Fibroblast of the conjunctiva (primary cell): ENCODE results near the gene VWA5B1.
"Not testable (repeated sequence)": the region's sequence is repeated elsewhere in the genome, so short reads cannot be mapped to it uniquely, and the experiment has no call there.

ENCODE experiments used
- DNase-seq: peaks from one replicate; pipeline ENCODE4 v3.0.0-alpha.2; 2010; ENCODE audit warnings: low read depth

The VWA5B1 gene

DNA sequence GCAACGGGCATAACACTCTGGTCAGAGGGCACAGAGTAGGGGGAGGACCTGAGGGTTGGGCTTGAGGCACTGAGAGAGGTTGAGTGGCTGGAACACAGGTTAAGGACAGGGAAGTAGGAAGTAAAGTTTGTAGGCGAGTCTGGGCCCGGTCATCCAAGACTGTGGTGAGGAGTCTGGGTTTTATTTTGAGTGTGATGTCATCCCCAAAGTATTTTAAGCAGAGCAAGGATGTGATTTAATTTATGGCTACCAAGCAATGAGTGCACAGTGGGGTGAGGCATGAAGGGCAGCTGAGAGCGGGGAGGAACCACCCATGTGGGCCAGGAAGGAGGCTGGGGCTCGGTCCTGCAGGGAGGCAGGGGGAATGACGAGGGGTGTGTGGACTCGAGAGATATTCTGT lies 11.2 kb upstream of the VWA5B1 start:
- no peak for DNase-seq

DNA sequence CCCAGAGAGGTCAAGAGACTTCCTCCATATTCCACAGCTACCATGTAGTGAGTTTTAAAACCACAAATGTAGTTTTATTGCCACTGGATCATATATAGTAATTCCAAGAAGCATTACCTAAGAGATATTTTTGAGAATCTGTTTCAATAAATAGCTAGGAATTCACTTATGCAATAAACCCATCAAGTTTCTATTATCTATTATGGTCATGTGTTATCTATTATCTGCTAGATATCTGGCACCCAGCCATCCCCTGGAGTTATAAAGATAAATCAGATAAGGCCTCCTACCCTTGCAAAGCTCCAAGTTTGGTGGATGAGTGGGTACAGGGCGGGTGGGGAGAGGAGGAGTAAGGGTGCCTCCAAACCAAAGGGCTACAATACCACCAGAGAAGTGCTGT lies 10.3 kb upstream of the VWA5B1 start:
- no peak for DNase-seq

DNA sequence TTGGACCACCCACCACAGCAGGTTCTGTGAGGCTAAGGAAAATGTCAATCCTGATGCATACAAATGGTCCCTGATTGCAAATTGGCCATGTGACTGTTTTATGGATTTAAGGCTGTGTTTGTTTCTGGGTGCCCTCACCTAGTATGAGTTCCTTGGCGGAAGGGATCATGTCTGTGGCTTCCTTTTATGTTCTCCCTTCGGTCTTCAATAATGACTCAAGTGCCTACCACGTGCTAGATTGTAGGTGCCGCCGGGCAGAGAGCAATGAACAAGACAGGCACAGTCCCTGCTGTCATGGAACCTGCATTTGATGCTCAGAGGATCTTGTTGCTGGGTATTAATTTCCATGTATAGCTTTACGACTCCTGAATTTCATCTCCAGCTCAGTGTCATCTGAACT lies 9.8 kb upstream of the VWA5B1 start:
- DNase-seq, result no peak

- no peak for DNase-seq
Observed at GRCh38 chr1:20281801-20282200, 8.9 kb upstream of the VWA5B1 start.

- no peak for DNase-seq
Observed at GRCh38 chr1:20282533-20282932, 8.1 kb upstream of the VWA5B1 start.

- DNase-seq, result no peak
Observed at GRCh38 chr1:20284046-20284445, 6.6 kb upstream of the VWA5B1 start.

GRCh38 chr1:20284625-20285024 lies 6.0 kb upstream of the VWA5B1 start:
- no peak for DNase-seq

DNA sequence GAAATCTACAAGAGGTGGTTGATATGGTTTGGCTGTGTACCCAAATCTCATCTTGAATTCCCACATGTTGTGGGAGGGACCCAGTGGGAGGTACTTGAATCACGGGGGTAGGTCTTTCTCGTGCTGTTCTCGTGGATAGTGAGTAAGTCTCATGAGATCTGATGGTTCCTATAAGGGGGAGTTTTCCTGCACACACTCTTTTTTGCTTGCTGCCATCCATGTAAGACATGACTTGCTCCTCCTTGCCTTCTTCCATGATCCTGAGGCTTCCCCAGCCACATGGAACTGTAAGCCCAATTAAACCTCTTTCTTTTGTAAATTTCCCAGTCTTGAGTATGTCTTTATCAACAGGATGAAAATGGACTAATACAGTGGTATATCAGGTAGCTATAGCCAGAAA lies 5.2 kb upstream of the VWA5B1 start:
- no peak for DNase-seq

DNA sequence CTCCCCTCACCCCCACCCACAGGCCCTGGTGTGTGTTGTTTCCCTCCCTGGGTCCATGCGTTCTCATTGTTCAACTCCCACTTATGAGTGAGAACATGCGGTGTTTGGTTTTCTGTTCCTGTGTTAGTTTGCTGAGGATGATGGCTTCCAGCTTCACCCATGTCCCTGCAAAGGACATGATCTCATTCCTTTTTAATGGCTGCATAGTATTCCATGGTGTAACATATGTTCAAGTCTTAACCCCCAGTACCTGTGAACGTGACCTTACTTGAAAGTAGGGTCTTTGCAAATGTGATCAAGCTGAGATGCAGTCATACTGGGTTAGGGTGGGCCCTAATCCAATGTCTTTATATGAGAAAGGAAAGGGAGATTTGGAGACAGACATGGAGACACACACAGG lies 3.0 kb upstream of the VWA5B1 start:
- DNase-seq, result not testable (repeated sequence)

GRCh38 chr1:20291645-20292084 lies 990 bp downstream of the VWA5B1 start:
- DNase-seq, result no peak

- DNase-seq, result no peak
Observed at GRCh38 chr1:20298626-20299025, 8.0 kb downstream of the VWA5B1 start.

DNA sequence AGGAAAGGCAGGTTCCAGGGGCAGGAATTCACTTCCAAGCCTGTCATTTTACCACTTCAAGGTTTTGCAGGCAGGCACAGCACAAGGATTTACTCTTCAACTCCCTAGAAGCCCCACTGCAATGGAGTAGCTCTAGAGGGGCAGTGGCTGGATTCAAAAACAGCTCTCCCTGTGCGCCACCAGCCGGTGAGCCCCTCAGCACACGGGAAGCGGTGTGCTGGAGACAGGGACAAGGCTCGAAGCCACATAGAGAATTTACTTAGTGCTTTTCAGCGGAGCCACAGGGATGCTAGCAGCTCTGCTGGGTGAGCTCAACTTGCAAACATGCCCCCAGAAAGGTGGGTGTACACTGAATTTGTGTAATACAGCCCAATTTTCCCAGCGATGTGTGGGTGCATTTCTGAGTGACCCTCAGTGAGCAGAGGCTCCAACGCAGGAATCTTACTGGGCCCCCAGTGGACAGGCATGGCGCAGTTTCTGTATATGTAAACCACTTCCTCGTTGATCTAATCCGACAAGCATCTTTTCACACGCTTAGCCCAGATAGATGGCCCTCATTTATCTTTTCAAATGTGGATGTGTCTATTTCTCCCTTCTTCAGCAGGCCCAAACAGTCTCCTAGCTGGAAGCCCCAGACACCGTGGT lies 10.9 kb downstream of the VWA5B1 start:
- DNase-seq, result no peak

GRCh38 chr1:20302108-20302471 lies 11.4 kb downstream of the VWA5B1 start:
- DNase-seq, result no peak

GRCh38 chr1:20307026-20307425 lies 16.4 kb downstream of the VWA5B1 start:
- DNase-seq, result no peak

DNA sequence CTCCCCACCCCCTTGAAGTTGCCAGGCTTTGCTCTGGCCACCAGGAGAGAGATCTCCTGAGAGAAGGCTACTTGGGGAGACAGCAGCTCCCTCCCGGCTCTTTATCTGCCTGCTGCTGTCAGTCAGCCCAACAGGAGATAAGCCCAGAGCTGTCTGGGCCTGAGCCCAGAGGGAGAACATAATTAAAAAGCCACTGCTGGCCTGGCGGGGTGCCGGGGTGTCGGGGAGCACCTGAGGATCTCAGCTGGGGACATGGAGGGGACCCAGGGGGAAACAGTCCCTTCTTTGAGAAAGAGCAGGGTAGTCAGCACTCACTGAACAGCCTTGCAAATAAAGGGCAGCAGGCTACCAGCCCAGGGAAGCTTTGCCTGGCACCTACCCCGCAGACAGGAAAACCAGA lies 17.9 kb downstream of the VWA5B1 start:
- DNase-seq, result no peak

DNA sequence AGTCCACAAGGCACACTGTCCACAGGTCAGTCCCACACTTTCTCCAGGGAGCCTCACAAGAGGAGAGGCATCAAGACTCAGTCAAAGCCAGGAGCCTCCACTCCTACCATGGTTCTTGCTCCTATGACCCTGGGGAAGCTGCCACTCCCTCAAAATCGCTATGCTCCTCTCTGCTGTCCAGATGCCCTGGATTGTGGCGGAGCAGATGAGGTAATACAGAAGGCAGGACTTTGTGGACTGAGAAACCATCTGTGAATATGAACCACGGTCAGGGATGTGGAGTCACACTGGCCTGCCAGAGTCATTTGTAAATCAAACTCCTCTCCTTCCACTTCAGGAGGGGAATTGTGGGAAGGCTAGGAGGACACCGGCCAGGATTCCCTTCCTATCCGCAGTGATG lies 20.6 kb downstream of the VWA5B1 start:
- no peak for DNase-seq

DNA sequence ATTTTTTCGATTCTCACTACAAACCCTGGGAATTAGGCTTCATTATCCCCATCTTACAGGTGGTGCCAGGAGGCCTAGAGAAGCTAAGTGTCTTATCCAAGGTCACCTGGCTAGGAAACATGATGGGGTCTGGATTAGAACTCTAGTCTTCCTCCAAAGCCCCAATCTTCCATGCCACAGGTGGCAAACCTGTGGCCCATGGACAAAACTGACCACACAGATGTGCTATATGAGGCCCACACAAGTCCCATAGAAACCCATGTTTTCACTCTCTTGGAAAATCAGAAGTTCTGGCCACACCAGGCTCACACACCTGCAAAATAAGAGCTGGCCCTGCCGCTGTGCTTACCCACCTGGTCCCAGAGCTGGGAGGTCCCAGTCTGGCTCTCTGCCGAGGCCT lies 21.6 kb downstream of the VWA5B1 start:
- no peak for DNase-seq

GRCh38 chr1:20312818-20313217 lies 22.1 kb downstream of the VWA5B1 start:
- DNase-seq, result no peak

- DNase-seq, result no peak
Observed at GRCh38 chr1:20317471-20317870, 26.8 kb downstream of the VWA5B1 start.

GRCh38 chr1:20318521-20318920 lies 27.8 kb downstream of the VWA5B1 start:
- no peak for DNase-seq

- no peak for DNase-seq
Observed at GRCh38 chr1:20318971-20319370, 28.3 kb downstream of the VWA5B1 start.

DNA sequence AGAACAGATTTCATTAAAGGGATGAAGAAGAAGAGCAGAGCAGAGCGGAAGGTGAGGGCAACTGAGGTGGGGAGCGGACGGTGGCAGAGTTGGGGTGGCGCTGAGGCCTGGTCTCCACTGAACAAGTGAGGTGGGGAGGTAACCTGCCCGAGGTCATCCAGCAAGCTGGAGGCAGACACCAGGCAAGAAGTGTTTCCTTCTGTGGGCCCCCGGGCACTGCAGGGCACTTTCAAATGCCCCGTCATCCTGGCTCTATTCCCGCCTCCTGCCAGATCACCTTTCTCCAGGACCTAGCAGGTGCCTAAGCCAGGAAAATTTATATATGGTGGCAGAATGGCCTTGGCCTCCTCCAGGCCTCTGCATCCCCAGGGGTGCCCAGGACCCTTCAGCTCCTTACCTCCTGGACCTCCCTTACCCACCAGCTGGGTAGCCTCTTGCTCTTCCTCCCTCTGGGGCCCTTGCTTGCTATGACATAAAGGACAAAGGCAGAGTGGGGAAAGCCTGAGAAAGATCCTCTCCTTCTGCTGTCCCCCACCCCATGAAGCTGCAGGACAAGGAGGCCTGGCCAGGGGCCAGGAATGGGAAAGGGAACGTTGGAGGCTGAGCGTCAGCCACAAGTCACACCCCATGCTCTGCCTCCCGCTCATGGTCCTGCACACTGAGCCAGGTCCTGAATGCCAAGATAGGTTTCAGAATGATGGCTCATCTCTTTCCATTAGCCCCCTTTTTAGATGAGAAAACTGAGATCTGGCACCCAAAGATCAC lies 29.0 kb downstream of the VWA5B1 start:
- DNase-seq, result no peak

DNA sequence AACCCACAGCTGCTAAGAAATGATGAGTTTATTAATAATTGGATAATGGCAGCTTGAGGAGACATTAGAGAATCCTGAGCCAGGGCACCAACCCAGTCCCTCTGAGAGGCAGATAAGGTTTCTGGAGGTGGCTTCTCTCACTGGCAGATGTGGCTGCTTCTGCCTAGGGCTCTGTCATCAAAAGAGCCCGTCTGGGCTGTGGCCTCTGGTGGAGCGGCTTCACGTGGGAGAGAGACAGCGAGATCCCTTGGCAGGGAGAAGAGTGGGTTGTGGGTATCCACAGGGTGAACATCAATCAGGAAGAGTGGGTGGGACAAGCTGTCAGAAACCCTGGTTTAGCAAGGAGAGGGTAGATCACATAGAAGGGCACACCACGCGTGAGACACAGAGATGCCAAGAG lies 30.0 kb downstream of the VWA5B1 start:
- no peak for DNase-seq

- no peak for DNase-seq
Observed at GRCh38 chr1:20321573-20321972, 30.9 kb downstream of the VWA5B1 start.
